Stimulated activated naive CD8-positive, alpha-beta T cell treated with anti-CD3 and anti-CD28 coated beads, Interleukin-15, Interleukin-2, amounts not matched to agents 100 ng/mL and 50 ng/mL, for 24 hours (primary cell): ENCODE measurements around the gene ARHGAP27.
"Not testable (repeated sequence)": the region's sequence is repeated elsewhere in the genome, so short reads cannot be mapped to it uniquely, and the experiment has no call there.

Source experiments
- H3K27ac Mint-ChIP-seq: one replicate; pipeline ENCODE4 v1.8.0; 2021; ENCODE audit warnings: mild to moderate bottlenecking, mixed read lengths
- H3K27me3 Mint-ChIP-seq: one replicate; pipeline ENCODE4 v1.8.0; 2021; ENCODE audit warnings: mixed read lengths
- H3K36me3 Mint-ChIP-seq: one replicate; pipeline ENCODE4 v1.8.0; 2021; ENCODE audit warnings: low read depth, mixed read lengths
- H3K4me1 Mint-ChIP-seq: one replicate; pipeline ENCODE4 v1.8.0; 2021; ENCODE audit warnings: low read depth, mixed read lengths
- H3K4me3 Mint-ChIP-seq: one replicate; pipeline ENCODE4 v1.8.0; 2021; ENCODE audit warnings: mild to moderate bottlenecking, mixed read lengths
- H3K9me3 Mint-ChIP-seq: one replicate; pipeline ENCODE4 v1.8.0; 2021; ENCODE audit warnings: mixed read lengths

Gene ARHGAP27

GRCh38 chr17:45432405-45433158 lies at the start of gene ARHGAP27:
TSS of gene ARHGAP27 (minus strand) at chr17:45432870. CDS start at chr17:45430279, 2,591 bp downstream.
- Mint-ChIP-seq H3K36me3 (no peaks in the 10 kb centered on the region), H3K27me3 (peaks cover 5% of the 10 kb centered on the region), H3K9me3 (no peaks in the 10 kb centered on the region), H3K4me3 (peak within 1 kb of the TSS; percentile 80), H3K4me1 (peaks cover 28% of the 10 kb centered on the region), H3K27ac (no peak within 1 kb of the TSS)

GRCh38 chr17:45482317-45482716 lies 49.6 kb upstream of the ARHGAP27 start:
- H3K9me3 Mint-ChIP-seq, H3K4me1 Mint-ChIP-seq, H3K27me3 Mint-ChIP-seq, H3K27ac Mint-ChIP-seq, H3K4me3 Mint-ChIP-seq: not testable (repeated sequence)
- H3K36me3 Mint-ChIP-seq, result peaks cover 12% of the 10 kb centered on the region

GRCh38 chr17:45475436-45475835 lies 42.8 kb upstream of the ARHGAP27 start:
- H3K27ac Mint-ChIP-seq, H3K4me3 Mint-ChIP-seq, H3K4me1 Mint-ChIP-seq, H3K9me3 Mint-ChIP-seq, H3K27me3 Mint-ChIP-seq: not testable (repeated sequence)
- H3K36me3 Mint-ChIP-seq, result peaks cover 22% of the 10 kb centered on the region

- H3K4me1 Mint-ChIP-seq, H3K9me3 Mint-ChIP-seq, H3K4me3 Mint-ChIP-seq, H3K27ac Mint-ChIP-seq, H3K27me3 Mint-ChIP-seq: not testable (repeated sequence)
- H3K36me3 Mint-ChIP-seq, result peaks cover 18% of the 10 kb centered on the region
Observed at GRCh38 chr17:45472249-45472648, 39.6 kb upstream of the ARHGAP27 start.

GRCh38 chr17:45469204-45469563 lies 36.5 kb upstream of the ARHGAP27 start:
- H3K4me3 Mint-ChIP-seq, H3K36me3 Mint-ChIP-seq, H3K27me3 Mint-ChIP-seq, H3K9me3 Mint-ChIP-seq, H3K4me1 Mint-ChIP-seq, H3K27ac Mint-ChIP-seq: not testable (repeated sequence)

- not testable (repeated sequence) for H3K36me3 Mint-ChIP-seq, H3K4me1 Mint-ChIP-seq, H3K9me3 Mint-ChIP-seq, H3K27me3 Mint-ChIP-seq, H3K27ac Mint-ChIP-seq, H3K4me3 Mint-ChIP-seq
Observed at GRCh38 chr17:45468293-45469203, 35.9 kb upstream of the ARHGAP27 start.

- Mint-ChIP-seq H3K4me1 (peaks cover 21% of the 10 kb centered on the region), H3K27ac (peak overlapping the region; percentile 79)
- H3K36me3 Mint-ChIP-seq, H3K4me3 Mint-ChIP-seq, H3K9me3 Mint-ChIP-seq, H3K27me3 Mint-ChIP-seq: not testable (repeated sequence)
Observed at GRCh38 chr17:45461524-45462327, 29.1 kb upstream of the ARHGAP27 start.

GRCh38 chr17:45460422-45460821 lies 27.8 kb upstream of the ARHGAP27 start:
- H3K4me1 Mint-ChIP-seq, result peaks cover 21% of the 10 kb centered on the region
- not testable (repeated sequence) for H3K27me3 Mint-ChIP-seq, H3K36me3 Mint-ChIP-seq, H3K27ac Mint-ChIP-seq, H3K4me3 Mint-ChIP-seq, H3K9me3 Mint-ChIP-seq

- not testable (repeated sequence) for H3K27ac Mint-ChIP-seq, H3K36me3 Mint-ChIP-seq, H3K9me3 Mint-ChIP-seq, H3K4me1 Mint-ChIP-seq, H3K27me3 Mint-ChIP-seq, H3K4me3 Mint-ChIP-seq
Observed at GRCh38 chr17:45454341-45454740, 21.7 kb upstream of the ARHGAP27 start.

GRCh38 chr17:45453731-45454130 lies 21.1 kb upstream of the ARHGAP27 start:
- not testable (repeated sequence) for H3K4me3 Mint-ChIP-seq, H3K27ac Mint-ChIP-seq, H3K4me1 Mint-ChIP-seq

GRCh38 chr17:45453225-45453534 lies 20.5 kb upstream of the ARHGAP27 start:
- not testable (repeated sequence) for H3K27ac Mint-ChIP-seq, H3K4me3 Mint-ChIP-seq, H3K4me1 Mint-ChIP-seq, H3K9me3 Mint-ChIP-seq, H3K27me3 Mint-ChIP-seq, H3K36me3 Mint-ChIP-seq

More at GRCh38 chr17:45453731-45454130, 21.1 kb upstream of the ARHGAP27 start:
- H3K9me3 Mint-ChIP-seq, H3K27me3 Mint-ChIP-seq, H3K36me3 Mint-ChIP-seq: not testable (repeated sequence)

GRCh38 chr17:45452329-45453224 lies 19.9 kb upstream of the ARHGAP27 start:
- H3K27ac Mint-ChIP-seq, H3K4me1 Mint-ChIP-seq, H3K27me3 Mint-ChIP-seq, H3K9me3 Mint-ChIP-seq, H3K4me3 Mint-ChIP-seq, H3K36me3 Mint-ChIP-seq: not testable (repeated sequence)

- not testable (repeated sequence) for H3K9me3 Mint-ChIP-seq, H3K27me3 Mint-ChIP-seq, H3K36me3 Mint-ChIP-seq, H3K4me1 Mint-ChIP-seq, H3K27ac Mint-ChIP-seq, H3K4me3 Mint-ChIP-seq
Observed at GRCh38 chr17:45451660-45452059, 19.0 kb upstream of the ARHGAP27 start.

- Mint-ChIP-seq H3K36me3 (no peaks in the 10 kb centered on the region), H3K4me3 (no peak overlapping the region), H3K27ac (no peak overlapping the region), H3K9me3 (no peaks in the 10 kb centered on the region), H3K4me1 (peaks cover 7% of the 10 kb centered on the region), H3K27me3 (no peaks in the 10 kb centered on the region)
Observed at GRCh38 chr17:45451131-45451530, 18.5 kb upstream of the ARHGAP27 start.
